ENCODE data around the gene TBCD.

Gene TBCD

GRCh38 chr17:82814834-82815233 is 63.0 kb downstream of the TBCD start:
- Histone ChIP-seq H3K4me2 (ENCODE audit: low read depth, low read length, poor library complexity, severe bottlenecking) (no peak overlapping the region), H3K9ac (ENCODE audit: low read length) (no peak overlapping the region), H3F3A (ENCODE audit: insufficient read depth) (no peaks in the 10 kb centered on the region), H4K20me1 (ENCODE audit: low read depth, low read length) (no peaks in the 10 kb centered on the region), H3K4me3 (ENCODE audit: insufficient read depth, low read length, poor library complexity, severe bottlenecking) (no peak overlapping the region), H3K79me2 (ENCODE audit: insufficient read depth, low read length) (no peaks in the 10 kb centered on the region), H3K9me2 (replicated peaks; ENCODE audit: insufficient read depth, low read length) (no peaks in the 10 kb centered on the region), H3K36me3 (ENCODE audit: low read length) (no peaks in the 10 kb centered on the region), H3K27ac (ENCODE audit: low read depth, low read length) (no peak overlapping the region), H2AFZ (ENCODE audit: low read depth, low read length, severe bottlenecking) (no peak overlapping the region), H3K9me3 (ENCODE audit: insufficient read depth, low read length) (no peaks in the 10 kb centered on the region), H3K27me3 (ENCODE audit: low read length) (no peaks in the 10 kb centered on the region)
- TF ChIP-seq, protein P1, sequence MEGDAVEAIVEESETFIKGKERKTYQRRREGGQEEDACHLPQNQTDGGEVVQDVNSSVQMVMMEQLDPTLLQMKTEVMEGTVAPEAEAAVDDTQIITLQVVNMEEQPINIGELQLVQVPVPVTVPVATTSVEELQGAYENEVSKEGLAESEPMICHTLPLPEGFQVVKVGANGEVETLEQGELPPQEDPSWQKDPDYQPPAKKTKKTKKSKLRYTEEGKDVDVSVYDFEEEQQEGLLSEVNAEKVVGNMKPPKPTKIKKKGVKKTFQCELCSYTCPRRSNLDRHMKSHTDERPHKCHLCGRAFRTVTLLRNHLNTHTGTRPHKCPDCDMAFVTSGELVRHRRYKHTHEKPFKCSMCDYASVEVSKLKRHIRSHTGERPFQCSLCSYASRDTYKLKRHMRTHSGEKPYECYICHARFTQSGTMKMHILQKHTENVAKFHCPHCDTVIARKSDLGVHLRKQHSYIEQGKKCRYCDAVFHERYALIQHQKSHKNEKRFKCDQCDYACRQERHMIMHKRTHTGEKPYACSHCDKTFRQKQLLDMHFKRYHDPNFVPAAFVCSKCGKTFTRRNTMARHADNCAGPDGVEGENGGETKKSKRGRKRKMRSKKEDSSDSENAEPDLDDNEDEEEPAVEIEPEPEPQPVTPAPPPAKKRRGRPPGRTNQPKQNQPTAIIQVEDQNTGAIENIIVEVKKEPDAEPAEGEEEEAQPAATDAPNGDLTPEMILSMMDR (IDR thresholded peaks at IDR 0.05; ENCODE audit: insufficient read depth, low read length, poor library complexity, severe bottlenecking), result no peak
- TF ChIP-seq EZH2phosphoT487 (conservative IDR thresholded peaks at IDR 0.05; ENCODE audit: low read length), result no peak

DNA sequence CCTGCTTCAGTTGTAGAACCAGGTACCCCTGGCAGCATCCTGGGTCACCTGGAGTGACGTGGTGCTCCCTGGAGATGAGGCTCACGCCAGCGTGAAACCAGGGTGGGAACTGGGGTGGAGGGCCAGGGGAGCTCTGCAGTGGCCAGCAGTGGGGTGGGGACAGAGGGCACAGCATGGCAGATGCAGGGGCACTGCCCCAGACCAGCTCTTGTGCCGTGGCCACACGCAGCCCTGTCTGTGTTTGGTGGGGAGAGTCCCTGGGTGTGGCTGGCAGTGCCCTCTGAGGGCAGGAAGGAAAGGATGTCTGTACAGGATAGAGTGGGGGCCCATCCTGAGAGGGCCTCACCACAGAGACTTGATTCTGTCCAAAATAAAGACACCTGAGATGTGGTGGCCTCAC is 63.5 kb downstream of the TBCD start:
- TF ChIP-seq, protein P1 (IDR thresholded peaks at IDR 0.05; ENCODE audit: insufficient read depth, low read length, poor library complexity, severe bottlenecking), result no peak
- TF ChIP-seq EZH2phosphoT487 (conservative IDR thresholded peaks at IDR 0.05; ENCODE audit: low read length), result no peak
- no peaks in the 10 kb centered on the region for H3K36me3 ChIP-seq (ENCODE audit: low read length)

DNA sequence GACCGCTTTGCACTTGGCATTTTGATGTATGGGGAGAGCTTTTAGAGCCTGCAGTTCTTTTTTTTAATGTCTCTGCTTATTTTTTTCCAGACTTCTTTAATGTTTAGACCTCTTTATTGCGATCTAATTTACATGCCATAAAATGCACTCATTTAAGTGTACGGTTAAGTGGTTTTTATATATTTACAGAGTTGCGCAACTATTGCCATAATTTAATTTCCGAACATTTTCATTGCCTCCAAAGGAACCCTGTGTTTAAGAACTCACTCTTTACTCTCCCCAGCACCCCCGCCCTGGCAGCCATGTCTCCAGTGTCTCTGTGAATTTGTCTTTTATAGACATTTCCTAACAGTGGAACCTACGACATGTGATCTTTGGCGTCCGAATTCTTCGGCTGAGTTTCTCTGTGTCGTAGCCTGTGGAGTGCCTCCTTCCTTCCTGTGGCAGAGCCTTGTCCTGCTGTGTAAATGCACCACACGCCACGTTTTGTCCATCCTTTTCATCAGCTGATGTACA is 64.0 kb downstream of the TBCD start:
- H3K36me3 ChIP-seq (ENCODE audit: low read length), result no peaks in the 10 kb centered on the region
- no peaks in the 10 kb centered on the region for H3K27me3 ChIP-seq (ENCODE audit: low read length)
- H3K4me2 ChIP-seq (ENCODE audit: low read depth, low read length, poor library complexity, severe bottlenecking), result no peak overlapping the region
- H4K20me1 ChIP-seq (ENCODE audit: low read depth, low read length), result no peaks in the 10 kb centered on the region
- no peaks in the 10 kb centered on the region for H3K79me2 ChIP-seq (ENCODE audit: insufficient read depth, low read length)
- no peak overlapping the region for H3K27ac ChIP-seq (ENCODE audit: low read depth, low read length)
- TF ChIP-seq EZH2phosphoT487 (conservative IDR thresholded peaks at IDR 0.05; ENCODE audit: low read length), result no peak
- TF ChIP-seq, protein P1 (IDR thresholded peaks at IDR 0.05; ENCODE audit: insufficient read depth, low read length, poor library complexity, severe bottlenecking), result no peak
- H2AFZ ChIP-seq (ENCODE audit: low read depth, low read length, severe bottlenecking), result no peak overlapping the region
- no peak overlapping the region for H3K4me3 ChIP-seq (ENCODE audit: insufficient read depth, low read length, poor library complexity, severe bottlenecking)
- H3K9ac ChIP-seq (ENCODE audit: low read length), result no peak overlapping the region
- H3F3A ChIP-seq (ENCODE audit: insufficient read depth), result no peaks in the 10 kb centered on the region
- no peaks in the 10 kb centered on the region for H3K9me3 ChIP-seq (ENCODE audit: insufficient read depth, low read length)
- no peaks in the 10 kb centered on the region for H3K9me2 ChIP-seq (replicated peaks; ENCODE audit: insufficient read depth, low read length)

More for the DNA sequence above, 63.5 kb downstream of the TBCD start:
- Histone ChIP-seq H3F3A (ENCODE audit: insufficient read depth) (no peaks in the 10 kb centered on the region), H2AFZ (ENCODE audit: low read depth, low read length, severe bottlenecking) (no peak overlapping the region), H3K79me2 (ENCODE audit: insufficient read depth, low read length) (no peaks in the 10 kb centered on the region), H3K9me3 (ENCODE audit: insufficient read depth, low read length) (no peaks in the 10 kb centered on the region), H3K27ac (ENCODE audit: low read depth, low read length) (no peak overlapping the region), H4K20me1 (ENCODE audit: low read depth, low read length) (no peaks in the 10 kb centered on the region), H3K4me2 (ENCODE audit: low read depth, low read length, poor library complexity, severe bottlenecking) (no peak overlapping the region), H3K9me2 (replicated peaks; ENCODE audit: insufficient read depth, low read length) (no peaks in the 10 kb centered on the region), H3K4me3 (ENCODE audit: insufficient read depth, low read length, poor library complexity, severe bottlenecking) (no peak overlapping the region), H3K9ac (ENCODE audit: low read length) (no peak overlapping the region), H3K27me3 (ENCODE audit: low read length) (no peaks in the 10 kb centered on the region)
